ENCODE data around the gene SLC17A7.

SLC17A7 gene

DNA sequence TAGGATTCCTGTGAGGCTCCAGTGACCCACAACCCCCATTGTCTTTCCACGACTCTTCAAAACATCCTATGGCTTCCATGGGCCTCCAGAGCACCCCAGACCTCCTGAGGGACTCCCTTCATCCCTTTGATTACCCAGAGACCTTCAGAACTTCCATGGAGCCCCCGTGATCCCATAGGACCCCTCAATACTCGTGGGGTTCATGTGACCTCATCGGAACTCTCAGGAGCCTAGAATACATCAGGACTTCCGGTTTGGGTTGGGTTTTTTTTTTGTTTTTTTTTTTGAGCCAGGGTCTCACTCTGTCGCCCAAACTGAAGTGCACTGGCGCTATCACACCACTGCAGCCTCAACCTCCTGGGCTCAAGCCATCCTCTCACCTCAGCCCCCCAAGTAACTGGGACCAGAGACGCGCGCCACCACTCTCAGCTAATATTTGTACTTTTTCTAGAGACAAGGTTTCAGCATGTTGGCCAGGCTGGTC lies 12.5 kb upstream of the SLC17A7 start (continued):
- TF ChIP-seq ZNF629 (tag by site-specific recombination; IDR thresholded peaks at IDR 0.05) = peak; percentile 44; the same call in 1 of the 2 replicates
- TF ChIP-seq ZNF624 (tag by site-specific recombination; IDR thresholded peaks at IDR 0.05) = no peak

DNA sequence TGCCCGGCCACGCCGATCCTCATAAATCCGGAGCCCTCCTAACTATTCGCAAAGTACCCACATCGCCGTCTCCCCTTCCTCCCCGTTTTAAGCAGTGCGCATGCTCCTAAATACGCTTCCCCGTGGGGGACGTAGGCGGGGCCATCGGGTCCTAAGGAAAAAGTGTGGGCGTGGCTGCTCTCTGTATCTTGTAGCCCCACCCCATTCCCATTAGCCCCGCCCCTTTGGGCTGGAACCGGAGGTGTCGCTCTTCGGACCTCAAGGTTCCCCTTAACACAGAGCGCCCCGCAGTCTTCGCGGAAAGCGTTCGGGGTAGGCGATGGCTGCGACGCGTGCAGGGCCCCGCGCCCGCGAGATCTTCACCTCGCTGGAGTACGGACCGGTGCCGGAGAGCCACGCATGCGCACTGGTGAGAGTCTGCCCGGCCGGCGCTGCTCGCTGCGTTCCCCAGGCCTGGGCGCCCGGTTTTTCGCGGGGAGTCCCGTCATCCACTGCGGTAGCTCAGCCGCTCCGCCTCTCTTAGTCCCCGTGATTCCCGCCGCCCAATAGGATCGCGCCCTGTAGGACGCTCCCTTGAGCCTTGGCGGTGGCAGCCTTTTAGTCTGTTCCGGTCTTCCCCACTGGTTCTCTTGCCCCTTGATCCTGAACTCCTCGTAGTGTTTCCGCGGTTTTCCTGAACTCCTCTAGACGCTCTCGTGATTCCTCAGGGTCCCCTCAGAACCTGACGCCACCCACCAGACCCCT lies 11.9 kb upstream of the SLC17A7 start, which contains the start of gene ALDH16A1:
Gene ALDH16A1 (plus strand): TSS at position 213 of the 744 bp plus-strand sequence. CDS start 107 bp downstream, at position 320.
- Histone ChIP-seq H3K36me3 (ENCODE audit: control insufficient read depth in 2 of 2, insufficient read depth in 1 of 2, low read length in 2 of 2) (peaks cover 28% of the 10 kb centered on the region in 2 experiments), H3K4me1 (ENCODE audit: control insufficient read depth, insufficient read depth, low read length) (0 out of 2 replicates have a peak, but pooled peaks cover 6% of the 10 kb centered on the region), H3K9me3 (ENCODE audit: control insufficient read depth, insufficient read depth, low read depth, low read length) (no peaks in the 10 kb centered on the region), H3K27ac (ENCODE audit: extremely low read depth, low read depth, low read length) (peak within 1 kb of the TSS; percentile 90), H3K4me3 (ENCODE audit: low read depth, low read length) (peak within 1 kb of the TSS; percentile 68)
- ChIA-PET POLR2A (interaction anchor here (0.6 to 3.0 kb wide), 40 partner anchors 11 to 834 kb away, joined by 3 to 28 read pairs (median 4); partner anchors contain the start of genes AP2A1, DKKL1, FCGRT and FLT3LG), CTCF (interaction anchor here (0.5 to 2.5 kb wide), 7 partner anchors 17 to 344 kb away, joined by 3 to 15 read pairs (median 5); partner anchors contain the start of gene FLT3LG)
- no peak for TF ChIP-seq ZNF138 (tag by site-specific recombination; IDR thresholded peaks at IDR 0.05; ENCODE audit: borderline replicate concordance)
- no peak for TF ChIP-seq RBAK (tag by site-specific recombination; IDR thresholded peaks at IDR 0.05)
- no peak for TF ChIP-seq ZNF514 (tag by site-specific recombination; IDR thresholded peaks at IDR 0.05)
- no peak for TF ChIP-seq MZF1 (tag by site-specific recombination; IDR thresholded peaks at IDR 0.05; ENCODE audit: borderline replicate concordance)
- TF ChIP-seq ZNF623 (tag by site-specific recombination; IDR thresholded peaks at IDR 0.05) = no peak
- 0 out of 2 replicates have a peak, but pooled peaks have one; percentile 41 for TF ChIP-seq ZNF366 (tag by site-specific recombination; conservative IDR thresholded peaks at IDR 0.05)
- TF ChIP-seq ZNF571 (tag by site-specific recombination; IDR thresholded peaks at IDR 0.05) = no peak
- TF ChIP-seq ZNF792 (tag by site-specific recombination; IDR thresholded peaks at IDR 0.05) = no peak
- peak; percentile 54 for TF ChIP-seq EGR2 (tag by site-specific recombination; IDR thresholded peaks at IDR 0.05; ENCODE audit: low read depth)
- TF ChIP-seq ZNF398 (tag by site-specific recombination; IDR thresholded peaks at IDR 0.05) = no peak
- no peak for TF ChIP-seq HIC1 (tag by site-specific recombination; IDR thresholded peaks at IDR 0.05)
- TF ChIP-seq ZSCAN23 (tag by site-specific recombination; IDR thresholded peaks at IDR 0.05) = no peak
- TF ChIP-seq ZNF501 (tag by site-specific recombination; IDR thresholded peaks at IDR 0.05) = no peak; the same call in 1 of the 2 replicates
- TF ChIP-seq, protein P1, sequence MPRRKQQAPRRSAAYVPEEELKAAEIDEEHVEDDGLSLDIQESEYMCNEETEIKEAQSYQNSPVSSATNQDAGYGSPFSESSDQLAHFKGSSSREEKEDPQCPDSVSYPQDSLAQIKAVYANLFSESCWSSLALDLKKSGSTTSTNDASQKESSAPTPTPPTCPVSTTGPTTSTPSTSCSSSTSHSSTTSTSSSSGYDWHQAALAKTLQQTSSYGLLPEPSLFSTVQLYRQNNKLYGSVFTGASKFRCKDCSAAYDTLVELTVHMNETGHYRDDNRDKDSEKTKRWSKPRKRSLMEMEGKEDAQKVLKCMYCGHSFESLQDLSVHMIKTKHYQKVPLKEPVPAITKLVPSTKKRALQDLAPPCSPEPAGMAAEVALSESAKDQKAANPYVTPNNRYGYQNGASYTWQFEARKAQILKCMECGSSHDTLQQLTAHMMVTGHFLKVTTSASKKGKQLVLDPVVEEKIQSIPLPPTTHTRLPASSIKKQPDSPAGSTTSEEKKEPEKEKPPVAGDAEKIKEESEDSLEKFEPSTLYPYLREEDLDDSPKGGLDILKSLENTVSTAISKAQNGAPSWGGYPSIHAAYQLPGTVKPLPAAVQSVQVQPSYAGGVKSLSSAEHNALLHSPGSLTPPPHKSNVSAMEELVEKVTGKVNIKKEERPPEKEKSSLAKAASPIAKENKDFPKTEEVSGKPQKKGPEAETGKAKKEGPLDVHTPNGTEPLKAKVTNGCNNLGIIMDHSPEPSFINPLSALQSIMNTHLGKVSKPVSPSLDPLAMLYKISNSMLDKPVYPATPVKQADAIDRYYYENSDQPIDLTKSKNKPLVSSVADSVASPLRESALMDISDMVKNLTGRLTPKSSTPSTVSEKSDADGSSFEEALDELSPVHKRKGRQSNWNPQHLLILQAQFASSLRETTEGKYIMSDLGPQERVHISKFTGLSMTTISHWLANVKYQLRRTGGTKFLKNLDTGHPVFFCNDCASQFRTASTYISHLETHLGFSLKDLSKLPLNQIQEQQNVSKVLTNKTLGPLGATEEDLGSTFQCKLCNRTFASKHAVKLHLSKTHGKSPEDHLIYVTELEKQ (tag by site-specific recombination; IDR thresholded peaks at IDR 0.05; ENCODE audit: borderline replicate concordance) = no peak
- TF ChIP-seq, protein P2, sequence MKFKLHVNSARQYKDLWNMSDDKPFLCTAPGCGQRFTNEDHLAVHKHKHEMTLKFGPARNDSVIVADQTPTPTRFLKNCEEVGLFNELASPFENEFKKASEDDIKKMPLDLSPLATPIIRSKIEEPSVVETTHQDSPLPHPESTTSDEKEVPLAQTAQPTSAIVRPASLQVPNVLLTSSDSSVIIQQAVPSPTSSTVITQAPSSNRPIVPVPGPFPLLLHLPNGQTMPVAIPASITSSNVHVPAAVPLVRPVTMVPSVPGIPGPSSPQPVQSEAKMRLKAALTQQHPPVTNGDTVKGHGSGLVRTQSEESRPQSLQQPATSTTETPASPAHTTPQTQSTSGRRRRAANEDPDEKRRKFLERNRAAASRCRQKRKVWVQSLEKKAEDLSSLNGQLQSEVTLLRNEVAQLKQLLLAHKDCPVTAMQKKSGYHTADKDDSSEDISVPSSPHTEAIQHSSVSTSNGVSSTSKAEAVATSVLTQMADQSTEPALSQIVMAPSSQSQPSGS (tag by site-specific recombination; IDR thresholded peaks at IDR 0.05; ENCODE audit: low read depth) = no peak
- peak; percentile 73; the same call in 1 of the 2 replicates for TF ChIP-seq ZNF561 (tag by site-specific recombination; IDR thresholded peaks at IDR 0.05; ENCODE audit: borderline replicate concordance)
- no peak for TF ChIP-seq BCL11A (tag by site-specific recombination; IDR thresholded peaks at IDR 0.05; ENCODE audit: low read depth)
- no peak for TF ChIP-seq KLF8 (tag by site-specific recombination; IDR thresholded peaks at IDR 0.05)
- TF ChIP-seq ZNF133 (tag by site-specific recombination; IDR thresholded peaks at IDR 0.05) = no peak
- no peak for TF ChIP-seq ZNF169 (tag by site-specific recombination; IDR thresholded peaks at IDR 0.05)
- no peak for TF ChIP-seq GFI1B (tag by site-specific recombination; IDR thresholded peaks at IDR 0.05)
- TF ChIP-seq KLF10 (tag by site-specific recombination; IDR thresholded peaks at IDR 0.05) = no peak
- TF ChIP-seq ZNF473 (tag by site-specific recombination; IDR thresholded peaks at IDR 0.05) = no peak
- no peak for TF ChIP-seq ZNF18 (tag by site-specific recombination; IDR thresholded peaks at IDR 0.05)

All from HEK293 (cell line).